ENCODE measurements around the gene PIK3R6.

Gene PIK3R6

GRCh38 chr17:8855477-8856204, 11.8 kb downstream of the PIK3R6 start:
- Histone ChIP-seq H3K36me3 (ENCODE audit: insufficient read depth, low read length) (no peaks in the 10 kb centered on the region), H3K27ac (ENCODE audit: low read depth, low read length, poor library complexity, severe bottlenecking) (no peak overlapping the region), H3F3A (ENCODE audit: insufficient read depth, low read length) (no peaks in the 10 kb centered on the region), H3K9me3 (ENCODE audit: low read length) (no peaks in the 10 kb centered on the region), H3K4me2 (ENCODE audit: low read length) (no peak overlapping the region), H3K4me3 (ENCODE audit: low read depth, low read length, poor library complexity, severe bottlenecking) (no peak overlapping the region), H3K9me2 (ENCODE audit: low read depth, low read length) (no peaks in the 10 kb centered on the region), H2AFZ (ENCODE audit: low read length) (no peak overlapping the region), H3K4me1 (ENCODE audit: insufficient read depth, low read length, severe bottlenecking) (no peaks in the 10 kb centered on the region), H3K9ac (ENCODE audit: low read length) (no peak overlapping the region), H3K27me3 (ENCODE audit: insufficient read depth, low read length) (no peaks in the 10 kb centered on the region), H3K79me2 (ENCODE audit: insufficient read depth, low read length) (no peaks in the 10 kb centered on the region), H4K20me1 (ENCODE audit: insufficient read depth, low read length) (no peaks in the 10 kb centered on the region)
- TF ChIP-seq, protein P1, sequence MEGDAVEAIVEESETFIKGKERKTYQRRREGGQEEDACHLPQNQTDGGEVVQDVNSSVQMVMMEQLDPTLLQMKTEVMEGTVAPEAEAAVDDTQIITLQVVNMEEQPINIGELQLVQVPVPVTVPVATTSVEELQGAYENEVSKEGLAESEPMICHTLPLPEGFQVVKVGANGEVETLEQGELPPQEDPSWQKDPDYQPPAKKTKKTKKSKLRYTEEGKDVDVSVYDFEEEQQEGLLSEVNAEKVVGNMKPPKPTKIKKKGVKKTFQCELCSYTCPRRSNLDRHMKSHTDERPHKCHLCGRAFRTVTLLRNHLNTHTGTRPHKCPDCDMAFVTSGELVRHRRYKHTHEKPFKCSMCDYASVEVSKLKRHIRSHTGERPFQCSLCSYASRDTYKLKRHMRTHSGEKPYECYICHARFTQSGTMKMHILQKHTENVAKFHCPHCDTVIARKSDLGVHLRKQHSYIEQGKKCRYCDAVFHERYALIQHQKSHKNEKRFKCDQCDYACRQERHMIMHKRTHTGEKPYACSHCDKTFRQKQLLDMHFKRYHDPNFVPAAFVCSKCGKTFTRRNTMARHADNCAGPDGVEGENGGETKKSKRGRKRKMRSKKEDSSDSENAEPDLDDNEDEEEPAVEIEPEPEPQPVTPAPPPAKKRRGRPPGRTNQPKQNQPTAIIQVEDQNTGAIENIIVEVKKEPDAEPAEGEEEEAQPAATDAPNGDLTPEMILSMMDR (IDR thresholded peaks at IDR 0.05; ENCODE audit: low read length), result no peak
- no peak for TF ChIP-seq EZH2 (IDR thresholded peaks at IDR 0.05; ENCODE audit: borderline replicate concordance, low read length)

DNA sequence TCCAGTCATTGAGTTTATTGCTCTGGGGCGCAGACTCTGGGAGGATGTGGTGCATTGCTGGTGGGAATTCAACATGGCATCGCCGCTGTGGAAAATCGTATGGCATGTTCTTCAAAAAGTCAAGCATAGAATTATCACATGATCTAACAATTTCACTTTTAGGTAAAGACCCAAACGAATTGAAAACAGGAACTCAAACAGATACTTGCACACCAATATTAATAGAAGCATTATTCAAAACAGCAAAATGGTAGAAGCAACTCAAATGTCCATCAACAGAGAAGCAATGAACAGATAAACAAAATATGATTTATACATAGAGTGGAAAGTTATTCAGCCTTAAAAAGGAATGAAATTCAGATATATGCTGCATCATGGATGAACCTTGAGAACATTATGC, 15.9 kb downstream of the PIK3R6 start:
- Histone ChIP-seq H3K9ac (ENCODE audit: low read length) (no peak overlapping the region), H3K27me3 (ENCODE audit: insufficient read depth, low read length) (no peaks in the 10 kb centered on the region), H3K9me2 (ENCODE audit: low read depth, low read length) (no peaks in the 10 kb centered on the region), H3K4me3 (ENCODE audit: low read depth, low read length, poor library complexity, severe bottlenecking) (no peak overlapping the region), H3K4me1 (ENCODE audit: insufficient read depth, low read length, severe bottlenecking) (no peaks in the 10 kb centered on the region), H3K27ac (ENCODE audit: low read depth, low read length, poor library complexity, severe bottlenecking) (no peak overlapping the region), H3K36me3 (ENCODE audit: insufficient read depth, low read length) (no peaks in the 10 kb centered on the region), H3K79me2 (ENCODE audit: insufficient read depth, low read length) (no peaks in the 10 kb centered on the region), H3F3A (ENCODE audit: insufficient read depth, low read length) (no peaks in the 10 kb centered on the region), H3K4me2 (ENCODE audit: low read length) (no peak overlapping the region), H2AFZ (ENCODE audit: low read length) (no peak overlapping the region), H3K9me3 (ENCODE audit: low read length) (no peaks in the 10 kb centered on the region), H4K20me1 (ENCODE audit: insufficient read depth, low read length) (no peaks in the 10 kb centered on the region)
- TF ChIP-seq, protein P1 (IDR thresholded peaks at IDR 0.05; ENCODE audit: low read length), result no peak
- no peak for TF ChIP-seq EZH2 (IDR thresholded peaks at IDR 0.05; ENCODE audit: borderline replicate concordance, low read length)

DNA sequence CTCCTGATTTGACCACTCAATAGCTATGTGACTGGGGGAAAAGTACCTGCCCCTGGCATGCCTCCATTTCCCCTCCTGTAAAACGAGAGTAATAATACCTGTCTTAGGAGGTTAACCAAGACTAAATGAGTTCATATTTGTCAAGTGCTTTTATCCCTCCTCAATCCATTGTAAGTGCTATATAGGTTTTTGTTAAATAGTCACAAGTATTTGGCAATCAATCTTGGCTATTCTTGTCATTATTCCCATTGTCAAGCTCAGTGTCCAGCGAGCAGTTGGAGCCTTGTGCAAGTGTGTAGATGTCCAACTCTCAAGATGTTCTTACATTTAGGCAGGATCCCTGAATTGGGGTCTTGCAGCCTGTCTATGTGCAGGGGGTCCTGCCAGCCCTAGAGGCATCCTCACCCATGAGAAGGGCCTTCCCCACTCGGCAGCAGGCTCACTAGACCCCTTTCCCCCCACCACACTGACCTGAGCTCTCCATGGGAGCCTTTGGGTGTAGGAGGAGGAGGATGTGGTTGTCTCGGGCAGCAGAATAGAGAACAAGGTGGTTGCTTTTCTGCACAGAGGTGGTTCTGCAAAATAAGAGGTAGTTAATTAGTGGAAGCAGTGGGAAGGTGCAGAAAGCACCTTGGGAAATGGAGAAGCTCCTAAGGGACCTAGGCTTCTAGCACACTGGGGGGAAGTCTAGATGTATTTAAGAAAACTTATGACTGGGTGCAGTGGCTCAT, 18.0 kb downstream of the PIK3R6 start:
- H3K79me2 ChIP-seq (ENCODE audit: insufficient read depth, low read length), result no peaks in the 10 kb centered on the region
- H3K4me1 ChIP-seq (ENCODE audit: insufficient read depth, low read length, severe bottlenecking), result no peaks in the 10 kb centered on the region
- H3K9ac ChIP-seq (ENCODE audit: low read length), result no peak overlapping the region
- H3K36me3 ChIP-seq (ENCODE audit: insufficient read depth, low read length), result no peaks in the 10 kb centered on the region
- no peaks in the 10 kb centered on the region for H3F3A ChIP-seq (ENCODE audit: insufficient read depth, low read length)
- no peaks in the 10 kb centered on the region for H3K9me2 ChIP-seq (ENCODE audit: low read depth, low read length)
- H4K20me1 ChIP-seq (ENCODE audit: insufficient read depth, low read length), result no peaks in the 10 kb centered on the region
- H3K4me2 ChIP-seq (ENCODE audit: low read length), result no peak overlapping the region
- H3K9me3 ChIP-seq (ENCODE audit: low read length), result no peaks in the 10 kb centered on the region
- H3K27ac ChIP-seq (ENCODE audit: low read depth, low read length, poor library complexity, severe bottlenecking), result no peak overlapping the region
- TF ChIP-seq, protein P1 (IDR thresholded peaks at IDR 0.05; ENCODE audit: low read length), result no peak
- no peak for TF ChIP-seq EZH2 (IDR thresholded peaks at IDR 0.05; ENCODE audit: borderline replicate concordance, low read length)
- no peaks in the 10 kb centered on the region for H3K27me3 ChIP-seq (ENCODE audit: insufficient read depth, low read length)
- H3K4me3 ChIP-seq (ENCODE audit: low read depth, low read length, poor library complexity, severe bottlenecking), result no peak overlapping the region
- H2AFZ ChIP-seq (ENCODE audit: low read length), result no peak overlapping the region

Measured in OCI-LY1 (cell line).